ENCODE data around the gene HHATL. TPM values are rescaled to one million over a fixed set of nuclear protein-coding genes. Genes with fewer than 3 reads are reported as not detected.

The HHATL gene
- total and polyA plus RNA-seq, 8 donors, result 0.81 to 6.9 (median 0.90) TPM; not detected in 5

DNA sequence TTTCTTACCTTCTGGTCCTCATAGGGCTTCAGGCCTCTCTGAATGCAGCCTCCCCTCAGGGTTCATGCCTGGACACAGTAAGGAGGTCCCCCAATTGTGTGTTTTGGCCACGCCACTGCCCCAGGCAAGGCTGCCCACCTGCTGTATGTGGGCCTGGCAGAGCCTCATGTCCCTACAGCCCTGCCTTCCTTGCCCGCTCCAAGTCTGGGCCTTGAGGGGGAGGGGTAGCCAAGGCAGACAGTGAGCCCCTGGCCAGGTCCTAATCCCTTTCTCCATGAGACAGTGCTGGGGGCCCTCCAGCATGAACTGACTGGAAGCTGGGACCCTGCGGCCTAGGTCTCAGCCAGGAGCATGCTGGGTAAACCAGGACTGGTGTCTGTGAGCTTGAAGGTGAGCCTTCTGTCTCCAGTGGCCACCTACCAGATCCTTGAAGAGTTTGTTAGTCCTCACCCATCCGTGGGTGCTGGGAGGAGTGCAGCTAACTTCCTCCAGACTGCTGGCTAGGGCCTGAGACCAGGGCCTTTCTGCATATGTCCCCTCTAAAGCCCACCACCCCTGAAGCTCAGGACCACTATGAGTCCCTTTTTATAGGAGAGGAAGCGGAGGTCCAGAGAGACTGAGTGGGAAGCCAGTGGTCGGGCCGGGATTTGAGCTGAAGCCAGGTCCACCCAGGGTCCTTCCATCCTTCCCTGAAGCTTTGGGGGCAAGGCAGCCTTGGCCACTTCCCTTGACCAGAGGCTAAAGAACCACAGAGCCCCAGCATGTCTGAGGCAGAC, 40.4 kb downstream of the HHATL start:
- Histone ChIP-seq H3K9me3 (no peaks in the 10 kb centered on the region), H3K4me3 (no peak overlapping the region), H3K4me1 (peaks cover 7 to 48% (median 29%) of the 10 kb centered on the region in 4 donors), H3K27me3 (no peaks in the 10 kb centered on the region), H3K36me3 (peaks cover 11 to 62% (median 38%) of the 10 kb centered on the region in 4 donors), H3K27ac (no peak overlapping the region)
- DNase-seq, result no peak
- TF ChIP-seq POLR2AphosphoS5 (IDR thresholded peaks at IDR 0.05) (no peak), POLR2A (IDR thresholded peaks at IDR 0.05) (no peak), EP300 (IDR thresholded peaks at IDR 0.05) (no peak)
- TF ChIP-seq, protein P1, sequence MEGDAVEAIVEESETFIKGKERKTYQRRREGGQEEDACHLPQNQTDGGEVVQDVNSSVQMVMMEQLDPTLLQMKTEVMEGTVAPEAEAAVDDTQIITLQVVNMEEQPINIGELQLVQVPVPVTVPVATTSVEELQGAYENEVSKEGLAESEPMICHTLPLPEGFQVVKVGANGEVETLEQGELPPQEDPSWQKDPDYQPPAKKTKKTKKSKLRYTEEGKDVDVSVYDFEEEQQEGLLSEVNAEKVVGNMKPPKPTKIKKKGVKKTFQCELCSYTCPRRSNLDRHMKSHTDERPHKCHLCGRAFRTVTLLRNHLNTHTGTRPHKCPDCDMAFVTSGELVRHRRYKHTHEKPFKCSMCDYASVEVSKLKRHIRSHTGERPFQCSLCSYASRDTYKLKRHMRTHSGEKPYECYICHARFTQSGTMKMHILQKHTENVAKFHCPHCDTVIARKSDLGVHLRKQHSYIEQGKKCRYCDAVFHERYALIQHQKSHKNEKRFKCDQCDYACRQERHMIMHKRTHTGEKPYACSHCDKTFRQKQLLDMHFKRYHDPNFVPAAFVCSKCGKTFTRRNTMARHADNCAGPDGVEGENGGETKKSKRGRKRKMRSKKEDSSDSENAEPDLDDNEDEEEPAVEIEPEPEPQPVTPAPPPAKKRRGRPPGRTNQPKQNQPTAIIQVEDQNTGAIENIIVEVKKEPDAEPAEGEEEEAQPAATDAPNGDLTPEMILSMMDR (IDR thresholded peaks at IDR 0.05), result no peak
- intact Hi-C loops (cut with DNase I; ENCODE audit: low total_unique reads), result no loop called here
- WGBS, 5 donors, result 78 to 89% (median 86%) methylated on average over 6 to 7 of the region's 7 CpGs

DNA sequence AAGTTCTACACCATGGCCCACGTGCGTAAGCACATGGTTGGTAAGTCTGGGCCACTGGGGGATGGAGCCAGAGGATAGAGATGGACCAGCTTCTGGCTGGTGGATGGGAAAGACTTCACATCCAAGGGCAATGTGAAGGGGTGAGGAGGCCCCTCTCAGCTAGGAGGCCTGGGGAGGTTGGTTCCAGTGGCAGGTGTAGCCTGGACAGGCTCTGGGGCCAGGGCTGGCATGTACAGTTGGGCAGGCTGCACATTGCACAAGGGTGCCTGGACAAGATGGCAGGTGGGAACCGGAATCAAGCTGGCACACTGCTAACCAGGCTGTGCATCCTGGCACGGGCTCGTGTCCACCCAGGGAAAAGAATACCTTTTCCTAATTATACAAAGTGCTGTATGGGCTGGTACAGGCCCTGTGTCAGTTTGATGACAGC, 41.0 kb downstream of the HHATL start:
- Histone ChIP-seq H3K27ac (no peak overlapping the region), H3K4me3 (no peak overlapping the region), H3K4me1 (peaks cover under 1 to 49% (median 27%) of the 10 kb centered on the region in 4 donors), H3K36me3 (peaks cover 11 to 63% (median 38%) of the 10 kb centered on the region in 4 donors), H3K9me3 (no peaks in the 10 kb centered on the region), H3K27me3 (no peaks in the 10 kb centered on the region)
- 90 to 97% (median 95%) methylated on average over 5 of the region's 5 CpGs for WGBS, 5 donors
- no peak for TF ChIP-seq POLR2AphosphoS5 (IDR thresholded peaks at IDR 0.05)
- TF ChIP-seq EP300 (IDR thresholded peaks at IDR 0.05), result no peak
- TF ChIP-seq POLR2A (IDR thresholded peaks at IDR 0.05), result no peak
- TF ChIP-seq, protein P1 (IDR thresholded peaks at IDR 0.05), result no peak
- no peak for DNase-seq
- intact Hi-C loops (cut with DNase I; ENCODE audit: low total_unique reads), result no loop called here

DNA sequence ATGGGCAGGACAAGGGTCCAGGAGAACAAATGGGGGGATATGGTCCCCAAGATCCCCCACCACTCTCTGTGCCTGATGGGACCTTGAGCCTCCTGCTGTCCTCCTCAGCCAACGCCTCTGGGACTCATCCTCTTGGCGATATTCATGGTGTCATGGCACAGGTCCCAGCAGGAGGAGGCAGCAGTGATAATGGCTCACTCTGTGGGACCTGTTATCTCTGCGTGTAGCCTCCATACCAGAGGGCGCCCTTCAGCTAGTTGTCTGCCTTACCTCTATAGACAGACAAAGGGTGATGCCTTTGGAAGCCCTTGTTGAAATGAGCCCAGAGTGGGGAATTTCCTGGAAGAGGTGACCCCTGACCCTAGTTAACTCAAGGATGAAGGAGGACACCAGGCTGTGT, 41.7 kb downstream of the HHATL start:
- Histone ChIP-seq H3K9me3 (no peaks in the 10 kb centered on the region), H3K27ac (peak overlapping the region in 1 of 5 donors; percentile 2), H3K4me1 (peaks cover 3 to 49% (median 29%) of the 10 kb centered on the region in 4 donors), H3K4me3 (no peak overlapping the region), H3K27me3 (no peaks in the 10 kb centered on the region), H3K36me3 (peaks cover 11 to 63% (median 38%) of the 10 kb centered on the region in 4 donors)
- DNase-seq, result no peak
- 76 to 87% (median 83%) methylated on average over 4 of the region's 4 CpGs for WGBS, 5 donors
- TF ChIP-seq EP300 (IDR thresholded peaks at IDR 0.05) (no peak), POLR2AphosphoS5 (IDR thresholded peaks at IDR 0.05) (no peak), POLR2A (IDR thresholded peaks at IDR 0.05) (no peak)
- TF ChIP-seq, protein P1 (IDR thresholded peaks at IDR 0.05), result no peak
- intact Hi-C loops (cut with DNase I; ENCODE audit: low total_unique reads), result no loop called here

DNA sequence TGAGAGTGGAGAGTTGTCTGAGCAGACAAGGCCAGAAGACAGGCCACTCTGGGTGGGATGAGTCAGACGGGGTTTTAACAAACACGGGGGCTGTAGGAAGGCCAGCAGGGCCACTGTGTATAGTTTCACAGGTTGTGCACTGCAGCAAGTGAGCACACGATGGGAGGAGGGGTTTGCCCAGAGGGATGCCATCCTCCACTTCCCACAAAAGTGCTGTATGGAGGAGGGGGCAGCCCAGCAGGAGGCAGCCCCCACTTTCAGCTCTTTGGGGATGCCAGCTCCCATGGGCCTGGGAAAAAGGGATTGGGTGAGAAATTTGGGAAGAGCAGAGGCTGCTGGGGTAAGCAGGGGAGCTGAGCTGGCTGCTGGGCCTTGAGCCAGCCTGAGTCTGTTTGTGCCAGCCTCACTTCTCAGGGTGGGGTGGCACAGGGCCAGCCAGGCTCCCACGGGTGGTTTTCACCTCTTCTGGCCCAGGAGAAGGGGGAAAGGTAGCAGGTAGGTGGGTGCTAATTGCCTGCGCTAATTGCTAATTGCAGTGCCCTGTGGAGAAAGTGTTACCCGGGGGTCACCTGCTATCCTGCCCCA, 42.4 kb downstream of the HHATL start:
- intact Hi-C loops (cut with DNase I; ENCODE audit: low total_unique reads), result no loop called here
- Histone ChIP-seq H3K9me3 (no peaks in the 10 kb centered on the region), H3K4me1 (peaks cover 9 to 52% (median 34%) of the 10 kb centered on the region in 4 donors), H3K27me3 (no peaks in the 10 kb centered on the region), H3K4me3 (no peak overlapping the region), H3K36me3 (peaks cover 11 to 63% (median 38%) of the 10 kb centered on the region in 4 donors), H3K27ac (peak overlapping the region in 2 of 5 donors; percentile 2 to 49)
- TF ChIP-seq, protein P1 (IDR thresholded peaks at IDR 0.05), result no peak
- TF ChIP-seq POLR2AphosphoS5 (IDR thresholded peaks at IDR 0.05), result no peak
- TF ChIP-seq EP300 (IDR thresholded peaks at IDR 0.05), result no peak
- TF ChIP-seq POLR2A (IDR thresholded peaks at IDR 0.05), result no peak
- DNase-seq, result no peak
- WGBS, 5 donors, result 38 to 60% (median 53%) methylated on average over 4 to 6 of the region's 6 CpGs
